Cerebellar cortex (tissue), 1 donor: ENCODE data around the gene SELENOW.

Experiments
- DNase-seq: peaks from one replicate; pipeline ENCODE4 v3.0.0-alpha.2; 2015; ENCODE audit warnings: low spot score

The SELENOW gene

GRCh38 chr19:47824396-47824795, 45.9 kb downstream of the SELENOW start:
- DNase-seq = no peak

GRCh38 chr19:47826800-47827199, 48.3 kb downstream of the SELENOW start:
- no peak for DNase-seq

- no peak for DNase-seq
Measured at GRCh38 chr19:47832723-47833122, 54.2 kb downstream of the SELENOW start.
